Muscle of leg (tissue), 11 donors: ENCODE results near the gene COL5A2. TPM values are rescaled to one million over a fixed set of nuclear protein-coding genes. Genes with fewer than 3 reads are reported as not detected.

Experiments
- DNase-seq: peaks from one replicate; pipeline ENCODE4 v3.0.0; 2013
- H3K27ac ChIP-seq: one replicate; pipeline ENCODE4 v1.5.1; 2013; ENCODE audit warnings: mild to moderate bottlenecking, low read length, control low read depth
- H3K27me3 ChIP-seq: one replicate; pipeline ENCODE4 v1.6.1; 2013; ENCODE audit warnings: low read length; ENCODE audit not compliant: control insufficient read depth, insufficient read depth
- H3K36me3 ChIP-seq: one replicate; pipeline ENCODE4 v1.6.1; 2013; ENCODE audit warnings: low read length; ENCODE audit not compliant: control insufficient read depth, insufficient read depth
- H3K4me1 ChIP-seq: one replicate; pipeline ENCODE4 v1.6.1; 2013; ENCODE audit warnings: low read length; ENCODE audit not compliant: control insufficient read depth, insufficient read depth
- H3K4me3 ChIP-seq: one replicate; pipeline ENCODE4 v1.5.1; 2013; ENCODE audit warnings: low read length, control low read depth
- H3K9me3 ChIP-seq: replicated peaks from 2 replicates; pipeline ENCODE4 v1.6.1; 2013; ENCODE audit warnings: low read depth, low read length; ENCODE audit not compliant: control insufficient read depth
- WGBS: methylation state at CpG from one replicate; pipeline ENCODE4 v1.1.5; 2013; ENCODE audit warnings: missing lambda C conversion rate; ENCODE audit not compliant: insufficient coverage; 5-methylcytosine and 5-hydroxymethylcytosine counted together
- polyA plus RNA-seq, 8 donors: library from polyadenylated mRNA; unstranded; fragments of 120-200 nt; gene quantifications; one replicate each; pipeline versions ENCODE4 v1.2.1 to v1.2.3, GENCODE V29; 2013; ENCODE audit warnings: inconsistent platforms in 1 of 8, low replicate concordance in 1 of 8; ENCODE audit not compliant: insufficient read length in 8 of 8, insufficient read depth in 1 of 8
- total RNA-seq: library from RNA; stranded (reverse); fragments of 120-200 nt; gene quantifications from one replicate; pipeline ENCODE4 v1.2.4, GENCODE V29; 2013

COL5A2 gene
- total and polyA plus RNA-seq, 9 donors: 297 to 792 (median 487) TPM

GRCh38 chr2:188993247-188993646 is 186.3 kb downstream of the COL5A2 start:
- peak; percentile 60 for DNase-seq
- no peaks in the 10 kb centered on the region for H3K27me3 ChIP-seq
- H3K9me3 ChIP-seq: no peaks in the 10 kb centered on the region
- no peak overlapping the region for H3K4me3 ChIP-seq
- peaks cover 45% of the 10 kb centered on the region for H3K36me3 ChIP-seq
- no CpG with 5 or more reads among the region's 1 CpG for WGBS
- H3K27ac ChIP-seq: peak overlapping the region; percentile 64
- peaks cover 2% of the 10 kb centered on the region for H3K4me1 ChIP-seq

- Histone ChIP-seq H3K36me3 (peaks cover 12% of the 10 kb centered on the region), H3K27me3 (no peaks in the 10 kb centered on the region), H3K4me3 (no peak overlapping the region), H3K4me1 (peaks cover 3% of the 10 kb centered on the region), H3K27ac (peak overlapping the region; percentile 82), H3K9me3 (no peaks in the 10 kb centered on the region)
- peak; percentile 63 for DNase-seq
- no CpG with 5 or more reads among the region's 4 CpGs for WGBS
Measured at GRCh38 chr2:188986839-188987238, 192.7 kb downstream of the COL5A2 start.

GRCh38 chr2:188984680-188985079 is 194.9 kb downstream of the COL5A2 start:
- peaks cover 3% of the 10 kb centered on the region for H3K4me1 ChIP-seq
- peak overlapping the region; percentile 82 for H3K27ac ChIP-seq
- no CpG with 5 or more reads among the region's 5 CpGs for WGBS
- H3K36me3 ChIP-seq: peaks cover 6% of the 10 kb centered on the region
- H3K27me3 ChIP-seq: no peaks in the 10 kb centered on the region
- DNase-seq: peak; percentile 94
- no peaks in the 10 kb centered on the region for H3K9me3 ChIP-seq
- H3K4me3 ChIP-seq: no peak overlapping the region

- Histone ChIP-seq H3K4me1 (peaks cover 3% of the 10 kb centered on the region), H3K27me3 (no peaks in the 10 kb centered on the region), H3K4me3 (peak overlapping the region; percentile 18), H3K36me3 (peaks cover 6% of the 10 kb centered on the region), H3K9me3 (no peaks in the 10 kb centered on the region), H3K27ac (peak overlapping the region; percentile 82)
- DNase-seq: peak; percentile 94
Measured at GRCh38 chr2:188984065-188984491, 195.5 kb downstream of the COL5A2 start.

GRCh38 chr2:188983427-188984064 is 196.0 kb downstream of the COL5A2 start:
- no CpG with 5 or more reads among the region's 4 CpGs for WGBS
- Histone ChIP-seq H3K27me3 (no peaks in the 10 kb centered on the region), H3K4me1 (peaks cover 3% of the 10 kb centered on the region), H3K27ac (peak overlapping the region; percentile 82), H3K4me3 (peak overlapping the region; percentile 18), H3K36me3 (peaks cover 6% of the 10 kb centered on the region), H3K9me3 (no peaks in the 10 kb centered on the region)
- DNase-seq: peak; percentile 84

Other genes with a start within 250 kb of the COL5A2 start
- 7,706 TPM for gene COL3A1, start 205.4 kb downstream of the COL5A2 start, total RNA-seq
- gene COL3A1, start 205.4 kb downstream of the COL5A2 start, polyA plus RNA-seq: 1,000 to 10,000 TPM; 4,146 to 9,318 (median 6,444) TPM